NCI-H128 (cell line): ENCODE data around the gene SEL1L3.

Source experiments
- DNase-seq: peaks from one replicate; lab custom pipeline; 2025; ENCODE audit not compliant: unreplicated experiment; lab: John Stamatoyannopoulos, UW

SEL1L3 gene

DNA sequence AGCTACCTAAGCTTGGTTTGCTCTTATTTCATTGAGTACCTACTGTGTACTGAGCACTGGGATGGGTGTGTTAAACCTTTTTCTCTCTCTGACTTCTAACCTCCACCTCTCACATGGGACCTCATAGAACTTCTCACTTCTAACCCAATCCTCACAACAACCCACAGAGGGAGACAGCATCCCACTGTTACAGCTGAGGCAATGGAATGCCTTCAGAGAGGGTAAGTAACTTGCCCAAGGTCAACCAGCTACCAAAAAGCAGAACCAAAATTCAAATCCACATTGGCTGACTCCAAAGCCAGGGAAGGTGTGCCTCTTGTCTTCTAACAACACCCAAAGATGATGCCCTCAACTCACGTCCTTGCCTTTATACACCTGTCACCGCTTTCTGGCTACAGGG is 5.4 kb downstream of the SEL1L3 start:
- no peak for DNase-seq

- no peak for DNase-seq
Measured at GRCh38 chr4:25856756-25857155, 6.0 kb downstream of the SEL1L3 start.

DNA sequence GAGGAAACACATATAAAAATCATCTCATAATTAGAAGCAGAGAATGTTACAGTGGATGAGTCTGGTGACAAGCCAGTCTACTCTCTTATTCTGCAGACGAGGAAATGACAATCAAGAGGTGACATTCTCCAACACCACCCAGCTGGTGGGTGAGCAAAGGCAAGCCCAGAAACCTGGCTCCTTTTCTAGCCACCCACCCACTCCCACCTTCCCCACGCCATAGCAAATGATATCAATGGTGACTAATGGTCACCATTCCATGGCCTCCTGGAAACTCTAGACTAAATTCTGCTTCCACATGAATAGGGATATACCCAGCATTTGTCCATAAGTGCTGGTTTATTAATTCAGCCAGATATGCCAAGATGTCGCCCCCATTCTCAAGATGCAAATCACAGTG is 10.7 kb downstream of the SEL1L3 start:
- no peak for DNase-seq

DNA sequence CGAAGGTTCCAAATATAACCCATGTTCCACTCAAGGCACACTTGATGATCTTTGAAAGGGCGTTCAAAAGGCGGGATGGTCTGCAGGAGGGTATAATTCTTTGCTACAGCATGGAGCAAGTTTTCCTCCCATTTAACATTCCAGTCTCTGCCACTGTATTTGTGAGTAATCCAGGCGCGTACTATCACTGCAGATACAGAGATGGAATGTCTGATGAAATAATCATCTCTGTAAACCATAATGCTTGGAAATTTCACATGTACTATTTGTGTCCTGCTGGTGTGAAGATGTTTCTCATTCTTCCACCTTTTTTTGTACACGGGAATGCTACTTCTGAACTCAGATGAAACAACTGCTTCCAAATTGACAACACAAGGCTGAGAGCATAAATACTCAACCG is 15.5 kb downstream of the SEL1L3 start:
- DNase-seq, result no peak

DNA sequence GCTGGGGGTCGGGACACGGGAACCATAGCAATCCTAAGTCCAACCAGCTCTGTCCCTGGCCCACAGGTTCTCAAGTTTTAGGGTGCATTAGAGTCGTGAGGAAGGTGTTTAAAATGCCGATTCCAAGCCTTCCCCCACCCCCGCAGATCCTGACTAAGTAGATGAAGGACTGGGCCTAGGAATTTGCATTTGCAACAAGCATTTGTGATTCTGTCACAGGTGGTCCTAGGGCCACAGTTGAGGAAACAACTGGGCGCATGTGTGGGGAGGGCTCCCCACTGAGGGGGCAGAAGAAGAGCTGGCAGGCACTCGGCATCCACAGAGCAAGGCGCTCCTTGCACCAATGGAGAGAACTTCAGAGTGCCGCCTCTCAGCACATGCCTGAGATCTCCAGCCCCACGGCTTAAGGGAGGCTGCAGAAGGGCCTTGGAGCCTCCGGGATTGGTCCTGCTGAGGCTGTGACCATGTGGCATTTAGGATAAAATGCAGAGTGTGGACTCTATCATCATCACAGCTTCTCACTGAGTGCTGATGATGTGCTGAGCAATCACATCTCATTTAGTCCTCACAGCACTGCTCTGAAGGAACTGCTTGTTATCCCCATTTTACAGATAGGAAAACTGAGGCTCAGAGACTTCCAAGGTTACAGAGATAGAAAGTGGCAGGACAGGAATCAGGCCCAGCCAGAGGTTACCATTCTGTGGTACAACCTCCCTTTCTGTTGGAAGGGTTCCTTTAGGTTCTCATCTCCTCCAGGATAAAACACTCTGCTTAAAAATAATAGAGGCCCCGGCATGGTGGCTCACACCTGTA is 16.7 kb downstream of the SEL1L3 start:
- no peak for DNase-seq

DNA sequence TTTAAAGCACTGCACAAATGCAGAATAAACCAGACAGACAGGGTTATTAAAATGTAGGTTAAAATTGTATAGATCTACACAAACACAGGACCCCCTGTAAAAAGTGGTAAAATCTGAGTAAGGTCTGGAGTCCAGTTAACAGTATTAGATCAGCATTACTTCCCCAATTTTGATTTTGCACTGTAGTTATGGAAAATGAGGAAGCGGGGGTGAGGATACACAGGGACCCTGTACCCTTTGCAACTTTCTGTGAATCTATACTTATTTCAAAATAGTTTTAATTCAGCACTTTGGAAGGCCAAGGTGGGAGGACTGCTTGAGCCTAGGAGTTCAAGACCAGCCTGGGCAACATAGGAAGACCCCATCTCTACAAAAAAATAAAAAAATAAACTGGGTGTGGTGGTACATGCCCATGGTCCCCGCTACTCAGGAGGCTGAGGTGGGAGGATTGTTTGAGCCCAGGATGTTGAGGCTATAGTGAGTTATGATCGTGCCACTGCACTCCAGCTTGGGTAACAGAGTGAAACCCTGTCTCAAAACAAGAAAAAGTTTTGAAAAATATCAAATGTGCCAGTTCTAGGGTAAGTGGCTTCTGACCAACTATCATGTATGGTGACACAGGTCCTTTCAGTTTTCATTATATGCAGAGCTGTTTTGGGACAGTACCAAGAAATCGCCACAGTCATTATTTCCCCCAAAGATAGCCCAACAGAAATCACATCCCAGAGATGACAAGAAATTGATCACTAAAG is 17.7 kb downstream of the SEL1L3 start:
- no peak for DNase-seq

DNA sequence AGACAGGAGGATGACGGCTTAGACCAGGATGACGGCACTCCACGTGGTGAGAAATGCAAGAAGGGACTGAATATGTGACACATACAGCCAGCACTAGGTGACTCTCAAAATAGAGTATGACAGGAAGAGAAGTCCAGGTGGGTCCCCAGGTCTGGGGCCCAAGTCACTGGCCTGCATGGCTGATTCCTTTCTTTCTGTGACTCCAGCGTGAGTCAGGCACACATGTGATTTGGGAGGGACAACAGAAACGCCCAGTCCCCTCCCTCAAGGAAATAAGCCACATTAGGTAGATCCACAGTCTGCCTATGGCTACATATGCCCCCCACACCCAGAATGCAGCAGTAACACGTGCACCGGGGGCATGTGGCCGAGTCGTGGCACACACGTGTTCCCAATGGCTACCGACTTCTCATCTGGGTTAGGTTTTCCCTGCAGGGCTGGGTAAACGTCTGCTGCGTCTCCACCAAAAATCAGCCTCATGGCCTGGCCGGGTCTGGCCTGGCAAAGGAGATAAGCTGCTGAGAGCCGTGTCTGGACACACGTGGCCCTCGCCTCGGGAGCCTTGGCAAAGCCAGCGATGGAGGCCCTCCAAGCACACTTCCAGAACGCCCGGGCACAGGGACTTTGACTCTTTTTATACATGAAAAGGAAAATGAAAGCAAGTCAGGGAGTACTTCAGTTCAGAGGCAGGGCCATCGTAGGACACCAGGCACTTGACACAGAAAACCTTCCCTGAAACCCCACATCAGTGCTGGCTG is 19.3 kb downstream of the SEL1L3 start:
- no peak for DNase-seq

GRCh38 chr4:25842229-25842845 is 20.5 kb downstream of the SEL1L3 start:
- DNase-seq, result no peak

- DNase-seq, result no peak
Measured at GRCh38 chr4:25839687-25840086, 23.1 kb downstream of the SEL1L3 start.

- no peak for DNase-seq
Measured at GRCh38 chr4:25839233-25839632, 23.6 kb downstream of the SEL1L3 start.

- DNase-seq, result no peak
Measured at GRCh38 chr4:25838526-25838925, 24.3 kb downstream of the SEL1L3 start.

DNA sequence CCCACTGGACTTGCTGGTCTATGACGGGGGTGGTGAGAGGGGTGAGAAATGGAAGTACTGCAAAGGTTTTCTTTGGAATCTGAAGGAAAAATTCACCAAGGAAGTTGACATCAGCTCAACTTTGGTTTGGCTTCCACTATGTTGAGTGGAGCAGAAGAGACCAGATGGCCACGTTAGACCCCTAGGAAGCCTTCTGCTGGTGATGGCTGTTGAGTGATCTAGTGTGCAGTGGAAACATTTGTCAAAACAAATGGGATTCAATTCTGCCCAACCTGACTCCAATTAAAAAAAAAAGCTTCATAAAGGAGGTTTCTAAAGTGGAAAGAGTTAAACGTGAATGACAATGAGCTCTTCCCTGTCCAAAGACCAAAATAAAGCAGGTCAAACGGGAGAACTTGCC is 25.7 kb downstream of the SEL1L3 start:
- DNase-seq, result no peak

- DNase-seq, result no peak
Measured at GRCh38 chr4:25835384-25835783, 27.4 kb downstream of the SEL1L3 start.

GRCh38 chr4:25834411-25835107 is 28.2 kb downstream of the SEL1L3 start:
- DNase-seq, result no peak

DNA sequence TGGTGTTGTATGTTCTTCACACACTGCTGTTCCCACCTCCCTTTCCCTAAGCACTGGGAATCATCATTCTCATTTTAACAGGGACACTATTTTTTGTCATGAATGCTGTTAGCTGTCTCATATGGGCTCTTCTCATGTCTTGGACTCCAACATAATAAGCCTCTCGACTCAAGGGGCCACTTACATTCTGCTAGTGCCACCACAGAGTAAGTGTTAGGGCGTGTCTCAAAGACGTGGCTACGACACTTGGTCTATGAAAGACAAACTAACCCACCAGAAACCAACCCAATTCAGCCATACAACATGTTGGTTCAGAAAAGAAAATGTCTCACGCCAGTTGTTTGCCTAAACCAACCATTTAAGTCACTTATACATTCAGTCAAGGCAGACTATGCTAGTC is 32.2 kb downstream of the SEL1L3 start:
- DNase-seq, result no peak

DNA sequence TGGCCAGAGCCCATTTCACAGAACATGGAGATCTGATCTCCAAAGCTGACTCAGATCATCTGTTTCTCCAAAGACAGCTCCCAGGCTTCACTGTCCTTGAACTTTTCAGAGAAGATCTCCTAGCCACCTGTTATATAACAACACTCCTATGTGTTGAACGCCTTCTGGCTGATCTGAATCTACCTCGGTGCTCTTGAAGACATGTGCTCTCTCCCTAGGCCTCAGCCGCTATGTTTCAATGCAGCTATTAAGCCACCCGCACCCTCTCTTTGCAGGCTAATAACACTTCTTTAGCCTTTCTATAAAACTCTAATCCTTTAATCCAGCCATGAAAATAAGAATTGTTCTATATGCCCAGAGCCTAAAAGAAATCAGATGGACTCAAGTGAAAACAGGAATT is 34.9 kb downstream of the SEL1L3 start:
- no peak for DNase-seq

DNA sequence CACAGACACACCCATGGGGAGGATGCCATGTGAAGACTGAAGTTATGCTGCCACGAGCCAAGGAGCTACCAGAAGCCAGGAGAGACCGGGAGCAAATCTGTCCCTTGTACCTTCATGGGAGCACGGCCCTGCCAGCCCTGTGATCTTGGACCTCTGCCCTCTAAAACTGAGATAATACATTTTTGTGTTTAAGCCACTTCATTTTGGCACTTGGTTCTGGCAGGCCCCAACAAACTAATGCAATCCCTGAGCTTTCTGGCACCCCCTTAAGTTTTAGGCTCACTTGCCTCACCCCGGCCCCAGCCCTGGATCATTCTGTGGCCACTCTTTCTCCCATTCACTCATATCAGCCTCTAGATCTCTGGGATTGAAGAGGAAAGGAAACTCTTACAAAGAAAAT is 35.4 kb downstream of the SEL1L3 start:
- no peak for DNase-seq

DNA sequence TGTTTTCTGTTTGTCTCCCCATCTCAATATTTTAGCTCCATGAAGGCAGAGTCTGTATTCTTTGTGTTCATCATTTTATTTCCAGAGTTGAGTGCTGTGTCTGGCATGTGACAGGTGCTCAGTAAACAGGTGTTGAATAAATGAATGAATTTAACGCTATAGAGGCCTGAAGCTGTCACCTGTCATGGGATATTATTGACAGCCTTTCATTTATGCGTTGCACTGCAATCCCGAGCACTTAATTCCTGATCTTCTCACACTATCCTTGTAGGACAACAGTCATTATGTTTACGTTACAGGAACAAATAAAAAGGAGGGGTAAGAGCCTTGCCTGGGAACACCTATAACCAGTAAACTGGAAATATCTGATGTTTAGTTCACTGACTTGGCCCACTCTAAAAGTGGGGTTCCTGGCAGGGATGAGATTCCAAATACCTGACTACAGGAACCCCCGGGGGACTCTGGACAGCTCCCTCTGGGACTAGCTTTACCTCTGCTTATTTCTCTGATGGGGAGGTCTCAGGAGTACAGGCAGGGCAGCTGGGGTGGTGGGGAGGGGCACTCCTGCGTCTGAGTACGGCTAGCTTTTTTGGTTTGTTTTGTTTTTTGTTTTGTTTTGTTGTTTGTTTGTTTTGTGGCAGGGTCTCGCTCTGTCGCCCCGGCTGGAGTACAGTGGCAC is 36.6 kb downstream of the SEL1L3 start:
- no peak for DNase-seq

DNA sequence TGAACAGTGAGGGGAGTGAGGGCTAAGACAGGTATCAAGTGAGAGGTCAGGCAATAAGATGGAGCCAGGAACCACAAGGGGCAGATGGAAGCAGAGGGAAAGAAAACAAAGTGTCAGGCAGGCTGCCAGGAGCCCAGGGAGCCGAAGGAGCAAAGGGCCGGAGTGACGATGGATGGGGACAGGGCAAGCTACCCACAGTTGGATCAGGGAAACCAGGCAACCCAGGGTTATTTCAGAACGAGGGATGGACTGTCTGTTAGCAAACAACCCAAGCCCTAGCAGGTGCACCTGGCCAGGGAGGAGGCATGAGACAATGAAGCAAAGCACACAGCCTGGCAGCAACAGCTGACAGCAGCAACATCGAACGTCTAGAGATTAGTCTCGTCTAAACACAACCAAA is 39.2 kb downstream of the SEL1L3 start:
- DNase-seq, result no peak

GRCh38 chr4:25821899-25822298 is 40.9 kb downstream of the SEL1L3 start:
- no peak for DNase-seq
